HG03108 (cell line): ENCODE results near the gene PDAP1.
A peak's percentile ranks its signal among the peaks of the same experiment; 100 is the strongest.
"Not testable (repeated sequence)": the region's sequence is repeated elsewhere in the genome, so short reads cannot be mapped to it uniquely, and the experiment has no call there.

Source experiments
- ATAC-seq: cut with Tn5 transposase; IDR thresholded peaks from one replicate; pipeline ENCODE4 v1.9.1; 2021; ENCODE audit warnings: moderate library complexity; ENCODE audit not compliant: unreplicated experiment

Gene PDAP1

DNA sequence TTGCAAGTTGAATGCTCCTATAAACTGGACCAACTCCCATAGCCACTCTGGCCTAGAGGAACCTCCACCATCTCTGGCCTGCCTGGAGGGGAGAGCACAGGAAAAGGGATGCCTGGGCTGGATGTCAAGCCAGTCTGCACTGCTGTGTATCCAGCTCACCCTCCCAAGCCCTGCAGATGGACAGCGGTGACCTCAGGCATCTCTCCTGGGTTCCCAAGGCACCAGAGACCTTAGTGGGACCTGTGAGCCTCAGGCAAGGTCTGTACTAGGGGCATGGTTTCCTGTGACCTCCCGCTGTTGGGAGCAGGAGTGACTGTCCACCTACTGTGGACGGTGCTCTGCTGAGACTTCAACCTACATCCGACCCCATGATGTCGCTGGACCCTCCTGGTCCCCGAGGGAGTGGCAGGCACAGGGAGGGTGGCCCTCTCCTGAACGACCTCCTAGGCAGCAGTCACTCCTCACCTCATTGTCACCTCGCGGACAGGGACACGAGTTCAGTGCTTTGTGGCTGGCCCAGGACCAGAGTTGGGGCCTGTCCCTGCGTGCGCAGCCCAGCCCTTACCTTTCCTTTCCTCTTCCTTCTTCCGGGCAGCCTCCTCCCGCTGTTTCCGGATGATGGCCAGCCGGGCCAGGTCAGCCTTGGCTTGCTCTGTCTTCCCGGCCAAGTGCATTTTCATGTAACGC lies 11.0 kb downstream of the PDAP1 start:
- ATAC-seq = no peak

DNA sequence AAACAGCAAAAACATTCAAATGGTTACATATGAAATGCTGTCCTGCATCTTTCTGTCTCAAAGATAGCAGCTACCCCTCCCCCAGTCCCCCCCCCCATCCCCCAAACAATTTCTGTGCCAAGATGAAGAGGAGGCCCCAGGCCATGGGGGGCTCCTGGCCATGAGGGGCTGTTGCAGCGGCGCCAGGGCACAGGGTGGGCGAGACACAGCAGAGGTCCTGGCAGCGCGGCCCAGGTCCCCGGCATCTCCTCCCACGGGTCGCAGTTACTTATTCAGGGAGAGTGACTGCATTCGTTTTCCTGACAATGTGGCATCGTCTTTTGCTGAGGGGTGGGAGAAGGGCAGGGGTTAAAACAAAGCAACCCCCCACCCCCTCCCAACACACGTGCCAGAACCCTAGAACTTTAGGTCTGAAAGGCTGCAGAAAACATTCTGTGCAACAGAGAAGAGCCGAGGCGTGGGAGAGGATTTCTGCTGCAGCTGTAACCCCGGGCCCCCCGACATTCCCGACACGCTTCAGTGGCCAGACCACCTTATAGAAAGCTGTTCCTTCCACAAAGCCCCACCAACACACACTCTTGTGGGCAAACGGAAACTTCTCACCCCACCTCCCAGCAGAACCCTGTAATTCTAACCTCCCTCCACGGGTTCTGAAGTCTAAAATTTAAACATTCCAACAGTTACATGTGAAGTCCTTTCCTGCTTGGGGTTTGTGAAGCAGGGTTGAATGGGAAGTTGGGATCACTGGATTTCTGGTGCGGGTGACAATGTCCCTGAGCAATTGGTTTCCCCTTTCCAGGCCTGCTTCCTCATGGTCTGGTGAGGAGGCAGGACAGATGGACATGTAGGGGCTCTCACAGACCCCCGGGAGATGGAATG lies 11.7 kb downstream of the PDAP1 start:
- ATAC-seq = no peak

- no peak for ATAC-seq
Measured at GRCh38 chr7:99395616-99396327, 12.6 kb downstream of the PDAP1 start.

DNA sequence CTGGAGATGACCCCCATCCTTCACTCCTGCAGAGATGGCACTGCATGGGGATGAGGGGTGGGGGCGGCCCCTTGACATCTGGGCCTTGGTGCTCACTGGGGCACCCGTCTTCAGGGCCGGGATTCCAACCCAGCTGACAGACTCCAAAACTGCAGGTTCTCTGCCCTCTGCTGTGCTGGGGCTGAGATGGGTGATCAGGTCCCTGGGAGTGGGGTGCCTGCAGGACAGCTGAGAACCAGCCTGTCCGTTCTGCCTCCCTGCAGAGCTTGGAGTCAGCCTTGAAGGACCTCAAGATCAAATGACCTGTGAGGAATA lies 14.3 kb downstream of the PDAP1 start:
- no peak for ATAC-seq

GRCh38 chr7:99393355-99394187 lies 14.8 kb downstream of the PDAP1 start:
- ATAC-seq = no peak

- ATAC-seq = no peak
Measured at GRCh38 chr7:99392659-99393354, 15.6 kb downstream of the PDAP1 start.

- ATAC-seq = no peak
Measured at GRCh38 chr7:99392046-99392445, 16.4 kb downstream of the PDAP1 start.

- ATAC-seq = no peak
Measured at GRCh38 chr7:99390941-99391602, 17.3 kb downstream of the PDAP1 start.

GRCh38 chr7:99389772-99390171 lies 18.6 kb downstream of the PDAP1 start:
- no peak for ATAC-seq

- no peak for ATAC-seq
Measured at GRCh38 chr7:99387912-99388311, 20.5 kb downstream of the PDAP1 start.

DNA sequence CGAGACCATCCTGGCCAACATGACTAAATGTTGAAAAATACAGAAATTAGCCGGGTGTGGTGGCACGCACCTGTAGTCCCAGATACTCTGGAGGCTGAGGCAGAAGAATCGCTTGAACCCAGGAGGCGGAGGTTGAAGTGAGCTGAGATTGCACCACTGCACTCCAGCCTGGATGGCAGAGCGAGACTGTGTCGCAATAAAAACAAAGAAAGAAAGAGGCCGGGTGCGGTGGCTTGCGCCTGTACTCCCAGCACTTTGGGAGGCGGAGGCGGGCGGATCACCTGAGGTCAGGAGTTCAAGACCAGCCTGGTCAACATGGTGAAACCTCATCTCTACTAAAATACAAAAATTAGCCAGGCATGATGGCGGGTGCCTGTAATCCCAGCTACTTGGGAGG lies 21.2 kb downstream of the PDAP1 start:
- not testable (repeated sequence) for ATAC-seq

GRCh38 chr7:99386584-99387238 lies 21.7 kb downstream of the PDAP1 start:
- no peak for ATAC-seq

- ATAC-seq = no peak
Measured at GRCh38 chr7:99385564-99385963, 22.8 kb downstream of the PDAP1 start.

DNA sequence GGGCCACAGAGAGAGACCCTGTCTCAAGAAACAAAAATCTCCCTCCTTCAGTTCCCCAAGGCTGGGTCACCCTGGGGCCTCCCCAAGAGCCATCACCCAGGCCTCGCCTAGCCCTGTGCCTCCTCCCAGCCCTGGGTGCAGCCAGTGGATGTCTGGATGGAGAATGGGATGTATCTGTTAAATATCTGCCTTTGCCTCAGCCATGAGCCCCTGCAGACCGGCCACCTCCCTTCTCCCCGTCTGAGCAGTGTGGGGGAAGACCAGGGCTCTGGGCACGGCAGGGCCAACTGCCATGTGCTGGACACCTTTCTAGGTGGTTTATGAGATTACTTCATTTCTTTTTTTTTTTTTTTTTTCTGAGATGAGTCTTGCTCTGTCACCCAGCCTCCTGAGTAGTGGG lies 23.9 kb downstream of the PDAP1 start:
- no peak for ATAC-seq

DNA sequence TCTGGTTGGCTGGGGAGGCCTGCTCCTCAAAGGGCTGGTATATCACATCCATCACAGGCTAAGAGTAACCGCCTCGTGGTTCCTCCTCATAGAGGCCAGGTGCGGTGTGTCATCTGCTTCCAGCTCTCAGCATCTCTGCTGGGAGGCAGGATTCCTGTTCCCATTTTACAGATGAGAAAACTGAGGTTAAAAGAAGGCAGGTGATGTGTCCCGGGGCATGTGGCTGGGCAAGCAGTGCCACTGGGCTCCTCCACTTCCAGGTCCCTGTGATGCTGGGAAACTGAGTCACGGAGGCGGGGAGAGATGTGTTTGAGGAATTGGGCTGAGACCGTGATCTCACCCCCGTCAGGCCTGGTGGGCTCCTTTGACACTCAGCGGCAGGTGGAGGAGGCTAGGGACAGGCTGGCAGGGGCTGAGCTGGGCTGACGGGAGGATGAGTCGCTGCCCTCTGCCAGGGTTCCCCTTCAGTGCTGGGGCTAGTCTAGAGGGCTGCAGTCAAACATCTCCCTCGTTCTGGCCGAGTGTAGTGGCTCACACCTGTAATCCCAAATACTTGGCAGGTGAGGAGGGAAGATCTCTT lies 24.5 kb downstream of the PDAP1 start:
- ATAC-seq = no peak

- ATAC-seq = no peak
Measured at GRCh38 chr7:99383203-99383602, 25.2 kb downstream of the PDAP1 start.

DNA sequence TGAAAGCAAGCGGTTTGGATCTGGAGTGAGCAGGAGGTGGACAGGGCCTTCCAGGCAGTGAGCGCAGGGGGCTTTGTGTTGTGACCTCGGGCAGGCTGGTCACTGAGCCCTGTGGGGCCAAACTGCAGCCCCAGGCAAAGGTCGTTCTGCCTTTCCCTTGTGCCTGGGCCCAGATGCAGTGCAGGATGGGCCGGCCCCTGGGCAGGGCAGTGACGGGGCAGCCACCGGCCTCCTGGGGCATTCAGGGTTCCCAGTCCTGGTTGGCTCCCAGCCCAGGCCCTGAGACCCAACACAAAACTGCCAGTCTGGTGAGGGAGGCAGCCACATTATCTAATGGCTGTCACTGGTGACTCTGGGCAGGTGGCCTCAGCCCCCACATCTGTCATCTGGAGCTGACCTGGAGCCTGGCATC lies 26.7 kb downstream of the PDAP1 start:
- no peak for ATAC-seq

DNA sequence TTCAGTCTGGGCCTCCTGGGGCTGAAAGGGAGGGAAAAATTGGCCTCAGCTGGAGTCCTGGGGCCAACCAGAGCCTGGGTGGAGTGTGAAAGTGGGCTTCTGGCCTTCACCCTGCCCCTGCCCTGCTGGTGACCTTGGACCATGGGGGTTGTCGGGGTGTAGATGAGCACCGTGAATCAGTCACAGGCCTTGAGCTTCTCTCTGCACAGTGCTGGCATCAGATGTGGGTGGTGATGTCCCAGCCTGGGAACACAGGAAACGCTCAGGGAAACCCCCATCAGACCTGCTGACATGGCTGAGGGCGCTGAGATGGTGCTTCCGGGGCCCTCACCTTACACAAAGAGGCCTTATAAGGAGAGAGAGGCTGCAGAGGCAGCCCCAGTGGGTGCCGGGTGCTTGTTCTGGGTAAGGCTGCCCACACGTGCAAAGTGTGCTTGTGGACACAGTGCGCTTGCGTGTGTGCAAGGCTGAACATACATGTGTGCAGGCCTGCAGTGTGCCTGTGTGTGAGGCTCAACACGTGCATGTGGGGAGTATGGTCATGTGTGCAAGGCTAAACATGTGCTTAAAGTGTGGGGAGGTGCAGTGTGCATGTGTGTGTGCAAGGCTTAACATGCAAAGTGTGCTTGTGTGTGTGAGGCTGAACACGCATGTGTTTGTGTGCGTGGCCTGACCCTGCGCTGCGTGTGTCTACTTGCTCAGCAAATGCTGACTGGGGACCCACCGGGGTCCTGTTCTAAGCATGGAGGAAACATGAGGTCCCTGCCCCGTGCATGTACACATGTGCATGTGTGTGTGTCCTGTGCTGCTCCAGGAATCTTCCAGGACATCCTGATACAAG lies 27.4 kb downstream of the PDAP1 start:
- ATAC-seq = peak; percentile 69
